ENCODE measurements around the gene EIPR1. TPM values are rescaled to one million over a fixed set of nuclear protein-coding genes. Genes with fewer than 3 reads are reported as not detected.

EIPR1 gene
- total and polyA plus RNA-seq, 9 donors, result 6.6 to 16.6 (median 8.9) TPM

DNA sequence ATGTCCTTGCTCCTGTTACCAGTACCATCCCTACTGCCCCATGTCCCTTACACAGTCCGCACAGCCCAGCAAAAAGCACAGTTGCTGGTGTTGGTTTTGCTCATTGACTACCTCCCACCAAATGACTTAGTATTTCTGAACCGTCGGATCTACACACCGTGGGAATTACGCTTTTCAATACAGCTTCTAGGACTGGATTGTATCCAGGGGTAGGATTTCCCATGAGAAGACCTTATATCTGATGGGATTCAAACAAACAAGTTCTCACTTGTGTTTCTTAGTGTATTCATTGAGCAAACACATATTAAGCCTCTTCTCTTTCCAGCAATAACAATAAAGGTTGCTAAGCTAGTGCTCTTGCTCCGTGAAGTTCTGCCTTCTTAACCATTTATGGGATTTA lies 27.7 kb upstream of the EIPR1 start:
- no peak overlapping the region for H3K27ac ChIP-seq
- H3K36me3 ChIP-seq, result no peaks in the 10 kb centered on the region
- no peak for DNase-seq

DNA sequence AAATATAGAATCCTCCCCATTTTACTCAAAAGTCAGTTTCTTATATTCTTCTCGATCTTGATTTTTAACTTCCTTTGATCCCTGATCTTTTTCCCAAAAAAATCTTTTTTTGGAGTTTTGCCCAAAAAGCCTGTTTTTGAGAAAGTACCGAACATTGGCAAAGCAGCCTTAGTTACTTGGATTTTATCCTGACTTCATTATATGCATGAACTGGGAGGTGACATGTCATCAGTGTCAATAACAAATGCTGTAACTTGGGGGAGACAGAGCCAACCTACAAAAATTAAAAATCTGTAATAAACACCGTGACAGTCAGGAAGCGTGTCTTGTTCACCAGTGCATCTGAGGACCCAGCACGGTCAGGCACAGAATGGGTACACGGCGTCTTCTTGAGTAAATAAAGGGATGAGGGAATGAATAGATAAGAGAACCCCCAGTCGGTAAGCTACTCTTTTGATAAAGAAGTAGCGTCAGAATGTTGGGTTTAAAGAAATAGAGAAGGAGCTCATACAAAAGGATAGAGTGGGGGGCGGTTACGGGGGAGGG lies 26.8 kb upstream of the EIPR1 start:
- peaks cover 5% of the 10 kb centered on the region for H3K4me1 ChIP-seq (ENCODE audit: insufficient read depth)
- H3K9me3 ChIP-seq, result no peaks in the 10 kb centered on the region
- no peaks in the 10 kb centered on the region for H3K36me3 ChIP-seq

More for the DNA sequence above, 27.7 kb upstream of the EIPR1 start:
- Histone ChIP-seq H3K9me3 (no peaks in the 10 kb centered on the region), H3K27me3 (no peaks in the 10 kb centered on the region), H3K4me3 (no peak overlapping the region), H3K4me1 (ENCODE audit: insufficient read depth) (peaks cover 2% of the 10 kb centered on the region)
- 81 to 86% (median 82%) methylated on average over 6 of the region's 6 CpGs for WGBS, 3 donors
- TF ChIP-seq CTCF (IDR thresholded peaks at IDR 0.05) (no peak), EP300 (IDR thresholded peaks at IDR 0.05) (no peak), POLR2A (IDR thresholded peaks at IDR 0.05) (no peak)
- intact Hi-C loops (cut with DNase I), result no loop called here

GRCh38 chr2:3403587-3404334 lies 26.1 kb upstream of the EIPR1 start:
- Histone ChIP-seq H3K4me1 (ENCODE audit: insufficient read depth) (peaks cover 5% of the 10 kb centered on the region), H3K9me3 (no peaks in the 10 kb centered on the region), H3K4me3 (no peak overlapping the region), H3K36me3 (no peaks in the 10 kb centered on the region), H3K27me3 (no peaks in the 10 kb centered on the region), H3K27ac (no peak overlapping the region)
- WGBS, 3 donors, result 87 to 89% (median 89%) methylated on average over 11 of the region's 11 CpGs
- no peak for TF ChIP-seq CTCF (IDR thresholded peaks at IDR 0.05)
- no peak for TF ChIP-seq EP300 (IDR thresholded peaks at IDR 0.05)
- no peak for TF ChIP-seq POLR2A (IDR thresholded peaks at IDR 0.05)
- intact Hi-C loops (cut with DNase I), result no loop called here
- no peak for DNase-seq

More for the DNA sequence above, 26.8 kb upstream of the EIPR1 start:
- no peaks in the 10 kb centered on the region for H3K27me3 ChIP-seq
- intact Hi-C loops (cut with DNase I), result no loop called here
- DNase-seq, result no peak
- H3K4me3 ChIP-seq, result no peak overlapping the region
- no peak overlapping the region for H3K27ac ChIP-seq
- TF ChIP-seq CTCF (IDR thresholded peaks at IDR 0.05) (no peak), EP300 (IDR thresholded peaks at IDR 0.05) (no peak), POLR2A (IDR thresholded peaks at IDR 0.05) (no peak)
- WGBS, 3 donors, result 81 to 91% (median 83%) methylated on average over 11 of the region's 11 CpGs

DNA sequence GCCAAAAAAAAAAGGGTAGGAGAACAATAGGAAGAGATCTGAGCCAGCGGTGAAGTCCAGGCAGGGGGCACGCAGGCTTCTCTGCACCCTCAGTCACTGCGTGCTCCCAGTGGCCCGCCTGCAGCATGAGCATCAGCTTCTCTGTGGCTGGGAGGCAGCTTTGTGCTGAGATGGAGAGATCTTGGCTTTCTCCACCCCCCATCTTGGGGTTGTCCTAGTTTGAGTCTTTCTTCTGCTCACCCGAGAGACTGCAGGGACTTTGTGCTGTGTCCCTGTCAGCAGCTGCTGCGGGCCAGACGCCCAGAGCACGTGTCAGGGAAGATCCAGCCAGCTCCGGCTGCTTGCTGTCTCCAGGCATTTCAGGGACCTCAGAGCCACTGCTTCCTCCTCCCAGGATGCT lies 22.2 kb upstream of the EIPR1 start:
- Histone ChIP-seq H3K36me3 (no peaks in the 10 kb centered on the region), H3K4me1 (ENCODE audit: insufficient read depth) (peaks cover 5% of the 10 kb centered on the region), H3K27ac (no peak overlapping the region), H3K9me3 (peaks cover 0 to 3% of the 10 kb centered on the region in 2 donors), H3K4me3 (no peak overlapping the region), H3K27me3 (no peaks in the 10 kb centered on the region)
- DNase-seq, result no peak
- TF ChIP-seq POLR2A (IDR thresholded peaks at IDR 0.05) (no peak), CTCF (IDR thresholded peaks at IDR 0.05) (no peak), EP300 (IDR thresholded peaks at IDR 0.05) (no peak)
- WGBS, 3 donors, result 41 to 77% (median 55%) methylated on average over 9 of the region's 9 CpGs
- intact Hi-C loops (cut with DNase I), result no loop called here

Data from ovary (tissue), 9 donors.